A549 (cell line): ENCODE data around the gene CCR5. TPM values are rescaled to one million over a fixed set of nuclear protein-coding genes. Genes with fewer than 3 reads are reported as not detected.

Source experiments
- ATAC-seq, 2 experiments: fragments of 200-7000 bp in 1 of 2; fragments of >200 bp in 1 of 2; cut with Nextera tagmentation in 1 of 2; cut with Tn5 transposase in 1 of 2; 3 replicates each; pipeline versions ENCODE4 v1.8.0 to v1.9.1; 2018 to 2020; ENCODE audit warnings: mild to moderate bottlenecking in 1 of 2, moderate library complexity in 1 of 2
- CTCF ChIA-PET: fragments of 300-600 bp; sonication (Branson Sonifier 250); formaldehyde crosslinking; extraction: SDS; loops from one replicate; lab custom pipeline; 2021; ENCODE audit warnings: antibody characterized with exemption, inconsistent platforms; lab: Yijun Ruan, JAX
- POLR2A ChIA-PET: fragments of 350-600 bp; formaldehyde crosslinking; extraction: SDS; loops from one replicate; lab custom pipeline; 2021; ENCODE audit warnings: antibody characterized with exemption, inconsistent platforms; lab: Yijun Ruan, JAX
- DNase-seq, 2 experiments: peaks; one replicate each; pipeline versions ENCODE4 v3.0.0 to v3.0.0-alpha.2; 2011 to 2016; ENCODE audit warnings: low read depth in 1 of 2, low spot score in 1 of 2
- FAIRE-seq: peaks from 2 replicates; lab custom pipeline; 2011; peaks lifted over from hg19 to GRCh38; lab: Jason Lieb, UNC
- H3K27ac ChIP-seq, 2 experiments: fragments of >200 bp; sonication (Bioruptor Twin); formaldehyde crosslinking; 3 replicates each; pipeline ENCODE4 v1.5.1; 2016 to 2017
- H3K4me1 ChIP-seq: fragments of >200 bp; sonication (Bioruptor Twin); formaldehyde crosslinking; 3 replicates; pipeline ENCODE4 v1.6.1; 2016
- H3K4me2 ChIP-seq: fragments of >200 bp; sonication (Bioruptor Twin); formaldehyde crosslinking; 3 replicates; pipeline ENCODE4 v1.6.1; 2016
- H3K4me3 ChIP-seq: fragments of >200 bp; sonication (Bioruptor Twin); formaldehyde crosslinking; 3 replicates; pipeline ENCODE4 v1.5.1; 2016
- H3K9me3 ChIP-seq: fragments of >200 bp; sonication (Bioruptor Twin); formaldehyde crosslinking; 3 replicates; pipeline ENCODE4 v1.6.1; 2016
- CBX2 ChIP-seq: fragments of 200-600 bp; sonication (generic); IDR thresholded peaks from 2 replicates; pipeline ENCODE4 v1.6.1; 2016; ENCODE audit warnings: low read depth, mild to moderate bottlenecking, borderline replicate concordance
- CBX8 ChIP-seq: fragments of 200-600 bp; sonication (generic); IDR thresholded peaks from 2 replicates; pipeline ENCODE4 v1.6.1; 2016
- CHD2 ChIP-seq: fragments of 150-350 bp; IDR thresholded peaks from 2 replicates; pipeline ENCODE4 v1.6.1; 2014; ENCODE audit warnings: low read length; ENCODE audit not compliant: partially characterized antibody
- CTCF ChIP-seq: fragments of >200 bp; sonication (Bioruptor Twin); formaldehyde crosslinking; IDR thresholded peaks from 3 replicates; pipeline ENCODE4 v1.5.1; 2016
- EHF ChIP-seq: fragments of 250-450 bp; sonication (Bioruptor Pico); IDR thresholded peaks from 2 replicates; pipeline ENCODE4 v1.5.0; 2020; ENCODE audit warnings: mild to moderate bottlenecking
- EHMT2 ChIP-seq: fragments of 200-600 bp; sonication (generic); IDR thresholded peaks from 2 replicates; pipeline ENCODE4 v1.6.1; 2016; ENCODE audit warnings: antibody characterized with exemption, low read depth, mild to moderate bottlenecking, moderate library complexity
- EP300 ChIP-seq, 2 experiments: fragments of >200 bp; sonication (Bioruptor Twin); formaldehyde crosslinking; IDR thresholded peaks; 2 replicates in 1 of 2; 3 replicates in 1 of 2; pipeline ENCODE4 v1.6.1; 2016 to 2017
- HMGXB4 ChIP-seq: fragments of 250-450 bp; sonication (Bioruptor Pico); IDR thresholded peaks from 2 replicates; pipeline ENCODE4 v1.5.0; 2021; ENCODE audit warnings: mild to moderate bottlenecking, moderate library complexity, borderline replicate concordance
- HOXA7 ChIP-seq: fragments of 250-450 bp; sonication (Bioruptor Pico); IDR thresholded peaks from 2 replicates; pipeline ENCODE4 v1.5.0; 2020; ENCODE audit warnings: mild to moderate bottlenecking, moderate library complexity
- MAX ChIP-seq: IDR thresholded peaks from 2 replicates; pipeline ENCODE4 v1.6.1; 2012
- NFE2L2 ChIP-seq: fragments of 150-350 bp; conservative IDR thresholded peaks from 2 replicates; pipeline ENCODE4 v1.6.1; 2014; ENCODE audit warnings: low read length
- NR3C1 ChIP-seq: fragments of >200 bp; sonication (Bioruptor Twin); formaldehyde crosslinking; IDR thresholded peaks from 3 replicates; pipeline ENCODE4 v1.6.1; 2017
- PBX3 ChIP-seq: IDR thresholded peaks from 2 replicates; pipeline ENCODE4 v1.6.1; 2012
- RAD21 ChIP-seq, 2 experiments: fragments of >200 bp in 1 of 2; sonication (Bioruptor Twin) in 1 of 2; formaldehyde crosslinking in 1 of 2; IDR thresholded peaks in 1 of 2; conservative IDR thresholded peaks in 1 of 2; 2 replicates in 1 of 2; 3 replicates in 1 of 2; pipeline ENCODE4 v1.6.1; 2012 to 2018; ENCODE audit warnings: inconsistent platforms in 1 of 2
- RARB ChIP-seq: fragments of 250-450 bp; sonication (Bioruptor Pico); IDR thresholded peaks from 2 replicates; pipeline ENCODE4 v1.8.0; 2021; ENCODE audit warnings: mild to moderate bottlenecking, moderate library complexity
- RCOR1 ChIP-seq: fragments of 150-350 bp; IDR thresholded peaks from 2 replicates; pipeline ENCODE4 v1.6.1; 2014; ENCODE audit warnings: antibody characterized with exemption, low read length, low read depth
- RNF2 ChIP-seq: fragments of 200-600 bp; sonication (generic); IDR thresholded peaks from 2 replicates; pipeline ENCODE4 v1.6.1; 2016; ENCODE audit warnings: low read depth, mild to moderate bottlenecking, antibody characterized with exemption, moderate library complexity, borderline replicate concordance
- TFCP2L1 ChIP-seq: fragments of 250-450 bp; sonication (Bioruptor Pico); IDR thresholded peaks from 2 replicates; pipeline ENCODE4 v1.5.0; 2021; ENCODE audit warnings: mild to moderate bottlenecking
- ZC3H11A ChIP-seq: fragments of 450-650 bp; IDR thresholded peaks from 2 replicates; pipeline ENCODE4 v1.6.1; 2014; ENCODE audit warnings: antibody characterized with exemption, mild to moderate bottlenecking
- ZFP36 ChIP-seq: fragments of 450-650 bp; IDR thresholded peaks from 2 replicates; pipeline ENCODE4 v1.6.1; 2014; ENCODE audit warnings: borderline replicate concordance; ENCODE audit not compliant: partially characterized antibody
- ZSCAN20 ChIP-seq: fragments of 250-450 bp; sonication (Bioruptor Pico); IDR thresholded peaks from 2 replicates; pipeline ENCODE4 v1.8.0; 2022; ENCODE audit warnings: mild to moderate bottlenecking, moderate library complexity
- WGBS: methylation state at CpG from one replicate; pipeline ENCODE4 v1.1.6; 2017; ENCODE audit errors: missing lambda C conversion rate; 5-methylcytosine and 5-hydroxymethylcytosine counted together
- polyA plus RNA-seq, 4 experiments: library from polyadenylated mRNA; depleted of rRNA in 3 of 4; stranded (reverse); fragments of >200 nt; fragmentation: RNase III in 1 of 4; extraction: RNeasy Plus Mini Kit Qiagen cat#74134 plus additional on column Dnase treatment in 1 of 4; gene quantifications; 2 replicates in 3 of 4; 3 replicates in 1 of 4; pipeline ENCODE4 v1.2.3, GENCODE V29; 2011 to 2017
- TF ChIP-seq, protein P1 (sequence below): fragments of >200 bp; sonication (Bioruptor Twin); formaldehyde crosslinking; IDR thresholded peaks from 2 replicates; pipeline ENCODE4 v1.6.1; 2016

Gene CCR5
- polyA plus RNA-seq, 2 of the 4 experiments (the other 2 are of a cell fraction): not detected

- FAIRE-seq: no peak
- Histone ChIP-seq H3K9me3 (no peaks in the 10 kb centered on the region), H3K27ac (no peak overlapping the region), H3K4me3 (no peak overlapping the region), H3K4me2 (no peak overlapping the region), H3K4me1 (no peaks in the 10 kb centered on the region)
- TF ChIP-seq ZSCAN20 (no peak), EHMT2 (no peak), RCOR1 (no peak), EP300 (IDR thresholded peaks at IDR 0.05) (no peak), NR3C1 (no peak), CBX2 (no peak), RAD21 (conservative IDR thresholded peaks at IDR 0.05 in 1 of 2, IDR thresholded peaks at IDR 0.05 in 1 of 2) (no peak), ZC3H11A (no peak), CHD2 (no peak), CBX8 (no peak), ZFP36 (no peak), EHF (CRISPR knock-in tag) (no peak), PBX3 (no peak), HOXA7 (no peak), NFE2L2 (no peak)
- TF ChIP-seq, protein P1, sequence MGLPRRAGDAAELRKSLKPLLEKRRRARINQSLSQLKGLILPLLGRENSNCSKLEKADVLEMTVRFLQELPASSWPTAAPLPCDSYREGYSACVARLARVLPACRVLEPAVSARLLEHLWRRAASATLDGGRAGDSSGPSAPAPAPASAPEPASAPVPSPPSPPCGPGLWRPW: no peak
- ChIA-PET POLR2A (no interaction called here), CTCF (no interaction called here)
- DNase-seq: no peak
- no peak for ATAC-seq
- 39% methylated on average over 3 of the region's 3 CpGs for WGBS
Measured at GRCh38 chr3:46351646-46352045, 19.1 kb upstream of the CCR5 start.

DNA sequence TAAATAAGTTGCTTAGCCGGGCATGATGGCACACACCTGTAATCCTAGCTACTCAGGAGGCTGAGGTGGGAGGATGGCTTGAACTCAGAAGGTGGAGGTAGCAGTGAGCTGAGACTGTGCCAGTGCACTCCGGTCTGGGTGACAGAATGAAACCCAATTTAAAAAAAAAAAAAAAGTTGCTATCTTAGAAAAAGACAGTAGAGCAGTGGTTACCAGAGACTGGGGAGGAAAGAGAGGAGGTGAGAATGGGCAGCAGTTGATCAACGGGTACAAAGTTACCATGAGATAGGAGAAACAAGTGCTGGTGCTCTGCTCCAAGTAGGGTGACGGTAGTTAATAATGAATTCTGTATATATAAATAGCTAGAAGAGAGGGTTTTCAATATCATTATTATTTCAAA, 17.7 kb upstream of the CCR5 start:
- ATAC-seq: no peak
- no peak overlapping the region for H3K27ac ChIP-seq
- no peaks in the 10 kb centered on the region for H3K9me3 ChIP-seq
- H3K4me3 ChIP-seq: no peak overlapping the region
- no peak for DNase-seq
- no peak for FAIRE-seq
- ChIA-PET CTCF (interaction anchor here (0.6 kb wide), 1 partner anchor 69 kb away, joined by 3 read pairs; no protein-coding TSS in a partner anchor), POLR2A (no interaction called here)
- no peak overlapping the region for H3K4me2 ChIP-seq
- H3K4me1 ChIP-seq: no peaks in the 10 kb centered on the region
- TF ChIP-seq RNF2 (no peak), EHF (CRISPR knock-in tag) (no peak), MAX (no peak), HMGXB4 (no peak)
- WGBS: 3% methylated on average over 4 of the region's 4 CpGs

GRCh38 chr3:46353647-46354410, 16.9 kb upstream of the CCR5 start, which contains the start of gene CCR2:
Gene CCR2 (plus strand): TSS chr3:46354111. CDS start chr3:46357528, 3,417 bp downstream.
- no peaks in the 10 kb centered on the region for H3K4me1 ChIP-seq
- no peak for DNase-seq
- no peak within 1 kb of the TSS for H3K27ac ChIP-seq
- no peak within 1 kb of the TSS for H3K4me3 ChIP-seq
- TF ChIP-seq RARB (CRISPR knock-in tag) (no peak), TFCP2L1 (CRISPR knock-in tag) (no peak), CTCF (no peak)
- no peak within 1 kb of the TSS for H3K4me2 ChIP-seq
- 1% methylated on average over 7 of the region's 7 CpGs for WGBS
- no peak for FAIRE-seq
- H3K9me3 ChIP-seq: no peaks in the 10 kb centered on the region
- ChIA-PET CTCF (interaction anchor here (0.6 to 1.6 kb wide), 3 partner anchors 25 to 275 kb away, joined by 3 to 4 read pairs (median 3); no protein-coding TSS in a partner anchor), POLR2A (no interaction called here)
- ATAC-seq: no peak
